ENCODE results near the gene CCDC3. TPM values are rescaled to one million over a fixed set of nuclear protein-coding genes. Genes with fewer than 3 reads are reported as not detected.

CCDC3 gene
- total and polyA plus RNA-seq, 5 experiments from 2014 or later, result 0.10 TPM; not detected in 4

- Mint-ChIP-seq H3K36me3 (peaks cover 0 to 5% (median 0%) of the 10 kb centered on the region in 3 donors), H3K4me3 (no peak overlapping the region), H3K9me3 (peaks cover 0 to 13% (median 0%) of the 10 kb centered on the region in 9 donors), H3K27me3 (peaks cover 3 to 20% (median 6%) of the 10 kb centered on the region in 5 donors), H3K4me1 (no peaks in the 10 kb centered on the region), H3K27ac (no peak overlapping the region)
- POLR2A ChIA-PET, result no interaction called here
- ATAC-seq (no peak), DNase-seq (no peak)
Measured at GRCh38 chr10:12909182-12909835, 92.2 kb downstream of the CCDC3 start.

DNA sequence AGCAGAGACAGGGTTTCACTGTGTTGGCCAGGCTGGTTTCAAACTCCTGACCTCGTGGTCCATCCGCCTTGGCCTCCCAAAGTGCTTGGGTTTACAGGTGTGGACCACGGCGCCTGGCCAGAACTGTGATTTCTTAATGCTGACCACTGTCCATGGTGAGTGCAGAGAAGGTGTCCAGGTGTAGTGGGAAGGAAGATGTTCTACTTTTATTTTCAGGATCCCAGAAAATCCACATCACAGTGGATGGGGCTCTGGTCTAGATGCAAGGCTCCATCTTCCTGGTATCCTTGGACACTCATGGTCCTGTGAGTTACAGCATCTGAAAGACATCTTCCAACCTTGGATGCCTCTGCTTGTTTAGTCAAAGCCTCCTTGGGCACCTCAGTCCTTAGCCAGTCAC lies 92.7 kb downstream of the CCDC3 start:
- no peak for ATAC-seq
- Mint-ChIP-seq H3K4me1 (no peaks in the 10 kb centered on the region), H3K36me3 (peaks cover 0 to 5% (median 0%) of the 10 kb centered on the region in 3 donors), H3K27me3 (peaks cover 3 to 20% (median 6%) of the 10 kb centered on the region in 5 donors), H3K9me3 (peaks cover 0 to 13% (median 0%) of the 10 kb centered on the region in 9 donors), H3K27ac (no peak overlapping the region), H3K4me3 (no peak overlapping the region)
- POLR2A ChIA-PET, result no interaction called here
- DNase-seq, result no peak

GRCh38 chr10:12907656-12908055 lies 93.9 kb downstream of the CCDC3 start:
- H3K4me1 Mint-ChIP-seq, result no peaks in the 10 kb centered on the region
- DNase-seq (no peak), ATAC-seq (no peak)
- POLR2A ChIA-PET, result no interaction called here
- H3K27ac Mint-ChIP-seq, result no peak overlapping the region
- H3K27me3 Mint-ChIP-seq, result peaks cover 3 to 22% (median 6%) of the 10 kb centered on the region in 5 donors
- H3K36me3 Mint-ChIP-seq, result peaks cover 0 to 4% (median 0%) of the 10 kb centered on the region in 3 donors
- no peak overlapping the region for H3K4me3 Mint-ChIP-seq
- peaks cover 0 to 10% (median 0%) of the 10 kb centered on the region in 9 donors for H3K9me3 Mint-ChIP-seq

DNA sequence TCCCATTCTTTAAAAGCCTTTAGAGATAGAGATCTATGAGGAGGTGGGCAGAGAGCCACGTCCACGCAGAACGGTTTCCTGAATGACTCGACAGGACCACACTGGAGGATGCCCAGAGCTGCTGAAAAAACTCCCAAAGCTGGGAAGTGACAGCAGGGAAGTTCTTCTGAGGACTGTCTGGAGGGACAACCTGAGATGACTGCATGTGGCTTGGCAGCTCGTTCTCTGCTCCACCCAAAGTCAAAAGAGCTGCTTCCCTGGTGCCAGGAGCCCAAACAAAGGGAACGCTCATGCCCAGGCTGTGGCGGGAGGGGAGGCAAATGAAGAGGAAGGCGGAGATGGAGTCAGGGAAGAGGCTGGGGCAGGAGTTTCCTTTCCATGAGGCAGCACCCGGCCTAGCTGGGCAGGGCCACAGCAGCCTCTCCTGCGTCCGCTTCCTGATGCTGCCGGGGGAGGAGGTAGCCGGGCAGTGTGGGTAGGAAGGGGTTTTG lies 95.4 kb downstream of the CCDC3 start:
- POLR2A ChIA-PET, result no interaction called here
- Mint-ChIP-seq H3K27ac (no peak overlapping the region), H3K4me1 (peaks cover 0 to 3% (median 0%) of the 10 kb centered on the region in 4 donors), H3K27me3 (peaks cover 5 to 35% (median 14%) of the 10 kb centered on the region in 5 donors), H3K36me3 (no peaks in the 10 kb centered on the region), H3K9me3 (no peaks in the 10 kb centered on the region), H3K4me3 (no peak overlapping the region)
- ATAC-seq (no peak), DNase-seq (no peak)

- Mint-ChIP-seq H3K9me3 (no peaks in the 10 kb centered on the region), H3K27ac (no peak overlapping the region), H3K36me3 (no peaks in the 10 kb centered on the region), H3K4me3 (no peak overlapping the region), H3K4me1 (peaks cover 0 to 3% (median 0%) of the 10 kb centered on the region in 4 donors), H3K27me3 (peaks cover 5 to 35% (median 14%) of the 10 kb centered on the region in 5 donors)
- DNase-seq (no peak), ATAC-seq (no peak)
- POLR2A ChIA-PET, result no interaction called here
Measured at GRCh38 chr10:12905067-12905466, 96.4 kb downstream of the CCDC3 start.

GRCh38 chr10:12902851-12903358 lies 98.6 kb downstream of the CCDC3 start:
- peaks cover 4 to 41% (median 16%) of the 10 kb centered on the region in 5 donors for H3K27me3 Mint-ChIP-seq
- H3K9me3 Mint-ChIP-seq, result no peaks in the 10 kb centered on the region
- H3K4me1 Mint-ChIP-seq, result peaks cover 0 to 3% (median 0%) of the 10 kb centered on the region in 4 donors
- no peak for ATAC-seq
- no peak overlapping the region for H3K4me3 Mint-ChIP-seq
- H3K36me3 Mint-ChIP-seq, result no peaks in the 10 kb centered on the region
- POLR2A ChIA-PET, result no interaction called here
- no peak overlapping the region for H3K27ac Mint-ChIP-seq
- DNase-seq, result no peak

DNA sequence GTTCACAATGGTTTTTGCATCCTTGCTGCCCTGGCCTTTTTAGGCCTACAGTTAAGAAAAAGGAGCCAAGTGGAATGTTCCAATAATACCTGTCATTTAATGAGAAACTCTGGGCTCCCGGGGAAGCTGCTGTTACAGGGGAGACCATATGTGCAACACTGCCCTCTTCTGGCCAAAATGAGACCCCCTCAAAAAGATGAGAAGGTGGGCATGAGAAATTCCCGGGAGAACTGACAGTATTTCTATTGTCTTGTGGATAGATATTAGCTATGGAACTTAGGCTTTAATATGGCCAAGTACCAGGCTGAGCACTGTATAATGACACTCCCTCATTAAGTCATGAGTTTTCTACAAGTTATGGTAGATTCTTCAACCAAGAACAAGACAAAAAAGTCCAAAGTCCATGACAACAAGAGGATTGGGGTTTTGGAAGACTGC lies 99.4 kb downstream of the CCDC3 start:
- peaks cover 0 to 3% (median 0%) of the 10 kb centered on the region in 4 donors for H3K4me1 Mint-ChIP-seq
- H3K9me3 Mint-ChIP-seq, result no peaks in the 10 kb centered on the region
- H3K27me3 Mint-ChIP-seq, result peaks cover 2 to 44% (median 20%) of the 10 kb centered on the region in 5 donors
- DNase-seq, result peak; percentile 13 to 77 (median 44)
- no peaks in the 10 kb centered on the region for H3K36me3 Mint-ChIP-seq
- no peak overlapping the region for H3K27ac Mint-ChIP-seq
- POLR2A ChIA-PET, result no interaction called here
- H3K4me3 Mint-ChIP-seq, result no peak overlapping the region
- peak in 1 of 2 donors; percentile 49 for ATAC-seq

DNA sequence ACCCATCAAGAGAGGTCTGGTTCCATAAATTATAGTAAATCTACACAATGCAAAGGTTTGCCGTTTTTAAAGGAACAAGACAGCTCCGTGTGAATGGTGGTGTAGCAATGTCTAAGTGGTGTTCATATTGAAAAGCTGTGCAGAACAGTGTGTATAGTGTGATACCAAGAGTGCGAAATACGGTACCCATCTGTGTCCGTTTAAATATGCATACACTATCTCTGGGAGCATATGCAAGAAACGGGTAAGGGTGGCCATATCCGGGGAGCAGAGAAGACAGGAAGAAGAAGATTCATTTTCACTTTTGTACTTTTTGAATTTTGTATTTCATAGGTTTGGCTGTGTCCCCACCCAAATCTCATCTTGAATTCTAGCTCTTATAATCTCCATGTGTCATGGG lies 102.0 kb downstream of the CCDC3 start:
- Mint-ChIP-seq H3K27ac (no peak overlapping the region), H3K4me1 (peaks cover 0 to 3% (median 0%) of the 10 kb centered on the region in 4 donors), H3K36me3 (no peaks in the 10 kb centered on the region), H3K9me3 (peaks cover 0 to 5% (median 4%) of the 10 kb centered on the region in 9 donors), H3K27me3 (peaks cover 9 to 52% (median 23%) of the 10 kb centered on the region in 5 donors), H3K4me3 (no peak overlapping the region)
- POLR2A ChIA-PET, result no interaction called here
- ATAC-seq, result no peak
- no peak for DNase-seq

DNA sequence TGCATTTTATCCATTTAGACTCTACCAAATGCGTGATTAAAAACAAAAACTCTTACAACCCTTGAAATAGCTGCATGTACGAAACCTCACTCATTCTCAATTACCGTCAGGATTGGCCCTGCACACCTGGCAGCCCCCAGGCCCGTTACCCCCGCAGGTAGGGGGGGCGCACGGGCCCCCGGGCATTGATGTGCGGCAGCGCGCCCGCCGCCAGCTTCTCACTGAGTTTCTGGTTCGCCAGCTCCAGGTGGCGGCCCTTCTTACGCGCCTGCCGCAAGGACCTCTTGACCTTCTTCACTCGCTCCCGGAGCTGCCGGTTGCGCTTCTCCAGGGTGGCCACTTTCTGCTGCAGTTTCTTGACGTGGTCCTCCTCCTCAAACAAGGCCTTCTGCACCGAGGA lies 103.2 kb downstream of the CCDC3 start:
- no peak for DNase-seq
- H3K4me1 Mint-ChIP-seq, result peaks cover 0 to 5% (median 0%) of the 10 kb centered on the region in 4 donors
- no peak overlapping the region for H3K4me3 Mint-ChIP-seq
- no peak overlapping the region for H3K27ac Mint-ChIP-seq
- peaks cover 0 to 8% (median 3%) of the 10 kb centered on the region in 3 donors for H3K36me3 Mint-ChIP-seq
- POLR2A ChIA-PET, result no interaction called here
- peaks cover 3 to 16% (median 12%) of the 10 kb centered on the region in 9 donors for H3K9me3 Mint-ChIP-seq
- no peak for ATAC-seq
- peaks cover 13 to 58% (median 24%) of the 10 kb centered on the region in 5 donors for H3K27me3 Mint-ChIP-seq

- DNase-seq, result no peak
- Mint-ChIP-seq H3K36me3 (peaks cover 0 to 17% (median 3%) of the 10 kb centered on the region in 3 donors), H3K9me3 (peaks cover 5 to 25% (median 20%) of the 10 kb centered on the region in 9 donors), H3K4me3 (no peak overlapping the region), H3K27me3 (peaks cover 11 to 52% (median 21%) of the 10 kb centered on the region in 5 donors), H3K4me1 (peaks cover 0 to 5% (median 0%) of the 10 kb centered on the region in 4 donors), H3K27ac (no peak overlapping the region)
- ATAC-seq, result no peak
- POLR2A ChIA-PET, result no interaction called here
Measured at GRCh38 chr10:12897278-12897677, 104.2 kb downstream of the CCDC3 start.

GRCh38 chr10:12896251-12896650 lies 105.3 kb downstream of the CCDC3 start:
- Mint-ChIP-seq H3K27me3 (peaks cover 6 to 43% (median 15%) of the 10 kb centered on the region in 5 donors), H3K4me3 (no peak overlapping the region), H3K27ac (no peak overlapping the region), H3K36me3 (peaks cover 0 to 17% (median 3%) of the 10 kb centered on the region in 3 donors), H3K9me3 (peaks cover 8 to 34% (median 21%) of the 10 kb centered on the region in 9 donors), H3K4me1 (peaks cover 0 to 2% (median 0%) of the 10 kb centered on the region in 4 donors)
- POLR2A ChIA-PET, result no interaction called here
- DNase-seq (no peak), ATAC-seq (no peak)

DNA sequence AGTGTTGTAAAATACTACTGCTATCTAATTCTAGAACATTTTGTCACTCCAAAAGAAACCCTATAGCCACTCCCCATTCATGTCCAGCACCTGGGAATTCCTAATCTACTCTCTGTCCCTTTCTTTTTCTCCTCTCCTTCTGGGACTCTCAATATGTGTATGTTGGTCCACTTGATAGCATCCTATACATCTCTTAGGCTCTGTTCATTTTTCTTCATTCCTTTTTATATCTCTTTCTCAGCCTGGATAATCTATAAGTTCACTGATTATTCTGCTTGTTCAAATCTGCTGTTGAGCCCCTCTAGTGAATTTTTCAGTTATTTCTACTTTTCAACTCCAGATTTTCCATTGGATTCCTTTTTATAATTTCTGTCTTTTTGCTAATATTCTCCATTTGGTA lies 108.6 kb downstream of the CCDC3 start:
- Mint-ChIP-seq H3K27ac (no peak overlapping the region), H3K36me3 (peaks cover 0 to 17% (median 3%) of the 10 kb centered on the region in 3 donors), H3K27me3 (peaks cover 6 to 36% (median 13%) of the 10 kb centered on the region in 5 donors), H3K4me1 (peaks cover 0 to 2% (median 0%) of the 10 kb centered on the region in 4 donors), H3K9me3 (peaks cover 8 to 34% (median 21%) of the 10 kb centered on the region in 9 donors), H3K4me3 (no peak overlapping the region)
- ATAC-seq (no peak), DNase-seq (no peak)
- POLR2A ChIA-PET, result no interaction called here

DNA sequence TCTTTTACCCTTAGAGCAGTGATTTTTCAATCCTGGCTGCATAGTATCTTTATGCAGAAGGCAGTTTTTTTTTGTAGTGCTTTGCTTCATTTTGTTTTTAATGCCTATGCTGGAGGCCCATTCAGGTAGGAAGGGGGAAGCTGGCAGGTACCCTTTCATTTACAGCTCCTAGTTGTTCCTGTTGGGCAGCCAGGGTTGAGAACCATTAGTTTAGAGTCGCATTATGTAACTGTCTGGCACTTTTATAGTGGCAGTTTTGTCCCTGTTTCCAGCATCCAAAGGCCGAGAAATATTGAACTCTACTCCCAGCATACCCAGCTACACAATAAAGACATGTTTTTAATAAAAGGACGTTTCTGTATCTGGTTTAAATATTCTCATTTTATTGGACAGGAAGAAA lies 110.6 kb downstream of the CCDC3 start:
- Mint-ChIP-seq H3K4me3 (no peak overlapping the region), H3K27ac (no peak overlapping the region), H3K36me3 (peaks cover 0 to 17% (median 3%) of the 10 kb centered on the region in 3 donors), H3K4me1 (peaks cover 0 to 2% (median 0%) of the 10 kb centered on the region in 4 donors), H3K27me3 (peaks cover 2 to 21% (median 11%) of the 10 kb centered on the region in 5 donors), H3K9me3 (peaks cover 8 to 34% (median 21%) of the 10 kb centered on the region in 9 donors)
- DNase-seq (no peak), ATAC-seq (no peak)
- POLR2A ChIA-PET, result no interaction called here
